Central memory CD4-positive, alpha-beta T cell (primary cell): ENCODE measurements around the gene KDM2B.
"Not testable (repeated sequence)": the region's sequence is repeated elsewhere in the genome, so short reads cannot be mapped to it uniquely, and the experiment has no call there.

Source experiments
- DNase-seq: peaks from one replicate; pipeline ENCODE4 v3.0.0; 2022

The KDM2B gene

DNA sequence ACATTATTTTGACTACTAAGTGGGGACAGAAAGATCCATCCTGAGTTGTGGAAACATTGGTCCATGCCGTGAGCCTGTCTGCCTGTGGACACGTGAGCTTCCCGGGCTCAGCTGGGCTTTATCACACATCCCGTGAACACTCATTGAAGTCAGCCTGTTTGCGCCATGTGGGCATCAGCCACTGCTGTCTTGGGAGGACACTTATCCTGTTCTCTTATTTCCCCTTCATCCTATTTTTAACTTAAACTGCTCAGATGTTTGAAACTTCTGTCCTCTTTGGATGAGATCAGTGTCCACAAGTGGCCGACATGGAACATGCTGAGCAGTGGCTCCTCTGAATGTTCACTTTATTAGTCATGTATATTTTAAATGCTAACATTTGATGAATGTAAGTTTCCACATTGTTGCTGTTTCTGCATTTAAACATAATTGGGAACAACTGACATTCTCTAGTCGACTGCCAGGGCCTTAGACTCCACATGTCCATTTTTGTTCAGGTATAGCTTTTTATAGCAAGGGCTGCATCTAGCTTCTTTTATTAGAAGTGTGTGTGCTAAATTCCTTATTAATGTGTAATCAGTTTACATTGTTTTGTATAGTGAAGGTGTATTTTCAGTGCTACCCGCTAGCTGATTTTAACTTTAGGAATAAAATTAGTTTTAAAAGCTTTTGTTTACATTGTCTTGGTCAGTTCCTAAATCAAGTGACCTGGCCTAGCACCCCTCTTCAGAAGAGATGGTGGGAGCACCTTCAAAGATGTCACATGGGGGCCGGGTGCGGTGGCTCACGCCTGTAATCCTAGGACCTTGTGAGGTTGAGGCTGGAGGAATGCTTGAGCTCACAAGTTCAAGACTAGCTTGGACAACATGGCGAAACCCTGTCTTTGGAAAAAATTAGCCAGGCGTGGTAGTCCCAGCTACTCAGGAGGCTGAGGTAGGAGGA is 156.9 kb downstream of the KDM2B start:
- no peak for DNase-seq

DNA sequence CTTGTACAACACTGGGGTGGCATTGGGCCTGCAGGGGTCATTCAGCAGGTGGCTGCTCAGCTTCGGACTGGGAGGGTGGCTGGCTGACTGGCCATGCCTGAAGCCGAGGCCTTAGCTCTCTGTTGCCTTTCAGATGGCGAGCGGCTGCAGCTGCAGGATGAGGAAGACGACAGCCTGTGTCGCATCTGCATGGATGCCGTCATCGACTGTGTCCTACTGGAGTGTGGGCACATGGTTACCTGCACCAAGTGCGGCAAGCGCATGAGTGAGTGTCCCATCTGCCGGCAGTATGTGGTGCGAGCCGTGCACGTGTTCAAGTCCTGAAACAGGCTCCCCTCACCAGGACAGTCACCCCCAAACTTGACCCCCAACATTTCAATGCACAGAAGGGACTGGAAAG is 157.6 kb downstream of the KDM2B start:
- DNase-seq = no peak

DNA sequence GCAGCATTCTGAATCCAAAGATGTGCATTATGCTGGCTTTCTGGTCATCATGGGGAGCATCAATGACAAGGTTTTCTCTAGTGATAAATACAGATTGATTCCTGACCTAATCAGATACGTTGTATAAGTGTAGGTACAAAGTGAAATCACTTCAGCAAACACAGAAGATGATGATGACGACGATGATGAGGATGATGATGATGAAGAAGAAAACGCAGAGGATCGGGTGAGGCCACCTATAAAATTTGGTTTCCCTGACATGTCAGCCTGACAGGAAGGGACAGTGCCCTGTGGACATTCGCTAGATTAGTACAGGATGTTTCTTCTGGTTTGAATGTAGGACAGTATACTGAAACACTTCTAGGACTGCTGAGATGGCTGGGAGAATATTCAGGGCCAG is 160.7 kb downstream of the KDM2B start:
- no peak for DNase-seq

DNA sequence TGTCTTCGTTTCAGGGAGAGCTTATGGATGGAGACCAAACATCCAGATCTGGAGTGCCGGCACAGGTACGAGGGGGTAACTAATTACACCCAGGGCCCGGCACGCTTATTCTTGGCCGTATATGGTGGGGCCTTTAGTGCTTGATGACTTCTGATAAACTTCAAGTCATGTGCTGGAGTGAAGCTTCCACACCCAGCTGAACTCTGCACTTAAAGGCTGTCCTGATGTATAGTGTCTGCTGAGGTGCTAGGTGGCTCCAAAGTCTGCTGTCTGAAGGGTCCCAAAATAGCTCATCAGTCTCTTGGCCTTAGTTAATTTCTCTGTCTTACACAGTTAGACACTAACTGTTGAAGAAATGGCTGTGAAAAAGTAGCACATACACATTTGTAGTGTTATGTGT is 163.0 kb downstream of the KDM2B start:
- no peak for DNase-seq

DNA sequence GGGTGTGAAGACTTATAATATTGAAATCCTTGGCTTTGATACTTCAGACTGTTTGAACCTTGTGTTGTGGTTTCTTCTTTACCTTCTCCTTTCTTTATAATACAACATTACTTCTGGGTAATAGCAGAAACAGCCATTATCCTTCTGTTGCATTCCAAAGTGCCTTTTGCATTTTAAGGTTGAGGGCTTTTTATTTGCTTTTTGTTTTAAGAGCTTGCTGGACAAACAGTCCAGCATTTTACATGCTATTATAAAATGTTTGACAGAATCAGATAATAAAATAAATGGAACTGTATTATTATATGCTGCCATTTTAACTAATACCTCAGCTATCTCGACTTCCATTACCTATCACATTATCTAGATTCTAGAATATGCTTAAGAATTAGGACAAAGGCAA is 166.9 kb downstream of the KDM2B start:
- no peak for DNase-seq

DNA sequence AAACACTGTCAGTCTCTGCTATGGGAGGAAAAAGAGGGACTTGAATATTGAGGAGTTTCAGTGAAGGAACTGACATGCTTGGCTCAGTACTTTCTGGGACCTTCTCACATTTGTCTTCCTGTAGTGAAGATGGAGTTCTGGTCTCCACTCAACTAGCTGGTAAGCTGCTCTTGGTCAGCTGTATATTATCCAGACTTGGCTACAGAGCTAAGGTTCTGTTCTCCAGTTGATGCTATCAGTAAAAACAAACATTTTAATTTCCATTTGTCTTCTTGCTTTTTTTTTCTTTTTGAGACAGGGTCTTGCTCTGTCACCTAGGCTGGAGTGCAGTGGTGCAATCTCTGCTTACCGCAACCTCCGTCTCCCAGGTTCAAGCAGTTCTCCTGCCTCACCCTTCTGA is 175.6 kb downstream of the KDM2B start:
- DNase-seq = no peak

DNA sequence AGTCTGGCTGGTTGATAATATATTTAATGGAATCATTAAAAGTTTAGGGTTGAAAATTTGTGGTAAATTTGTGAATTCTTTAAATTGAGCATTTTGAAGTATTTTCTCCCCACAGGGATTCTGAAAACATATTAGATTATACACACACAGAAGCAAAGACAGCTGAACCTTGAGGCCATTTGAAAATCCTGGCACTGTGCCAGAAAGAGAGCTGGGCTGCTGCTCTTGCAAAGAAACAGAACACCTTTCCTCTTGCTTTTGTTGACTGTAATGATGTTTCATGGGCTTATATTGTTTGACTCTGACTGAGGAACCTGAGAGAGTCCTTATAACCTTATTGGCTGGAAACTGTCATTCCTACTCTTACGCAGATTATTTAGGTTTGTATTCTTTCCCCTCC is 176.1 kb downstream of the KDM2B start:
- DNase-seq = no peak

DNA sequence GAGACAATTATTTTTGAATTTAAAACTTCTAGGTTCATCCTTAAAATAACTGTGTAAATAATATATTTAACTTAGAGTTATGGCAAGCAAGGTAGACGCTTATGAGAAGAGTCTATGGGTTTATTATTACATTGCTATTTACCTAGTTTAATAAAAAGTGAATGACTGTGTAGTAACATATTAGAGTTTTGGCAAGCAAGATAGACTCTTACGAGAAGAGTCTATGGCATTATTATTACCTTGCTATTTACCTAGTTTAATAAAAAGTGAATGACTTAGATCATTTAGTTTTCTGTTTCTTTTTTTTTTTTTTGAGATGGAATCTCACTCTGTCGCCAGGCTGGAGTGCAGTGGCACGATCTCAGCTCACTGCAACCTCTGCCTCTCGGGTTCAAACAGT is 177.1 kb downstream of the KDM2B start:
- no peak for DNase-seq

DNA sequence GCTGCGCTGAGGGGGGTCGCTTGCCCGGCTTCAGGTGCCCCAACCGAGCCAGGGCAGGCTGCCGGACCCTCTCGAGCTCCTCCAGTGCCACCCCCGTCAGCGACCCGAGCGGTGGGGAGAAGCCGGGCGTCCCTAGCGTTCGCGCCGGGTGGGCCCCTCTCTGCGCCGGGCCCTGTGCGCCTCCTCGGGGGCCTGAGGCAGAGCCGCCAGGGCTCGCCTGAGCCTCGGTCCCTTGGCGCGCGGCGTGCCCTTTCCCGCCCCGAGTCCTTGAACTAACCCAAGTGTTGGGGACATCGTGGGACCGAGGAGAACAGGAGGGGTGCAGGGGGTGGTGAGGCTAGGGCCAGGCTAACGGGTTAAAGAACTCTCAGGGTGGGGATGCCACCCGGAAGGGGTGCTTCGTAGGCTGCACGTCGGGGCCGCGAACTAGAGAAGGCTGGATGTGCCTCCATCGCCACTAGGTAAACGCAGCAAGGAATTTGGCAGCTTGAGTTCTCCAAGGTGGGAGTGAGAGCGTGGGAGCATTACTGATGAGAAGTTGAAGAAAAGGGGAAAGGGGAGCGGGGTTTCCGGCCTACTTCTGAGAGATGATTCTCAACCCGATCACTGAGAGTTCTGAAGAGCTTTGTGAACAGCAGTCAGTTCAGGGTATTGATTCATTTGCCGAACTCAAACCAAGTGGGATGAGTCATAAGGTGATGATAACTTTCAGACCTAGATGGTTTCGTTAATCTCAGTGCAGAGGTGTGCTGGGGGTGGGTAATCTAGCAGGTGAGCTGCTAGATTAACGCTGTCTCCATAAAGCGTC is 180.3 kb downstream of the KDM2B start:
- DNase-seq = peak; percentile 58

DNA sequence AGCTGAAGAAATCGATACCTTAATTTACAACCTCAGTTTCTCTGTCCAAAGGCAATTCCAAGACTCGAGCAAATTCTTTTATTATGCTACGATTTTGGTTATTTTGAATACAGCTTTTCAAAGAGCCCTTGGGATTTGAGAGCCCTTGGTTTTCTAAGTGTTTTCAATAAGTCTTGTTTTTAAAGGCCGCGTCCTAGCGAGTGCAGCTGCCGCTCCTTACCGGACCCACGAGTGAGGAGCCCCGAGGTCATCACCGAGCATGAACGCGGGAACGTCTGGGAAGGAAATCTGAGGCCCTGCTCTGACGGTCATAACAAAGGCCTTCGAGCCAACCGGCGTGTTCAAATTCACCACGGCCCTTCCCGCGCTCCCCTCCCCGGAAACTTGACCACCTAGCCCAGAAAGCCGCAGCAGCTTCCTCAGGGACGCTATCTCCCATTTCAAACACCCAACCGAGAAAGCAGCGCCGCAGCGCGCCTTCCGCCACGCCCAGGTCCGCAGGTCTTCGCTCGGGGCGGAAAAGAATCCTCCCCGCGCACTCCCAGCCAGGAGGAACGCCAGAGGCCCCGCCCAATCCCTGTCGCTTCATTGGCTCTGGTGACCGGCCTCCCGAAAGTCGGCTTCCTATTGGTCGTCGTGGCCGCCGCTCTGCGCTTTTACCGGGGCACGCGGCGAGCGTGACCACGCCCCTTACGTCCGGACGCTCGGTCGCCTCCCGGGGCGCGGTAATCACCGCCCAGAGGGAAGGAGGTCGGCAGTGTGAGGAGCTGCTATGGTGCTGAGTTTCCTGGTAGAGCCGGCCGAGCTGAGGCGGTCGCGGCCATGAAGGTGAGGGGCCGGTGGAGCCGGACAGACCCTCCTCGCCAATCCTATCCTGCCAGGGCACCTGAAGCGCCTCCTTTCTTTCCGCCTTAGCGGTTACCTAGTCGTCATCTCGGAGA is 181.2 kb downstream of the KDM2B start, which contains the start of gene RNF34:
RNF34 (plus strand) TSS at position 728 of the 941 bp plus-strand sequence; CDS start at position 823, 95 bp downstream.
- peak; percentile 97 for DNase-seq

DNA sequence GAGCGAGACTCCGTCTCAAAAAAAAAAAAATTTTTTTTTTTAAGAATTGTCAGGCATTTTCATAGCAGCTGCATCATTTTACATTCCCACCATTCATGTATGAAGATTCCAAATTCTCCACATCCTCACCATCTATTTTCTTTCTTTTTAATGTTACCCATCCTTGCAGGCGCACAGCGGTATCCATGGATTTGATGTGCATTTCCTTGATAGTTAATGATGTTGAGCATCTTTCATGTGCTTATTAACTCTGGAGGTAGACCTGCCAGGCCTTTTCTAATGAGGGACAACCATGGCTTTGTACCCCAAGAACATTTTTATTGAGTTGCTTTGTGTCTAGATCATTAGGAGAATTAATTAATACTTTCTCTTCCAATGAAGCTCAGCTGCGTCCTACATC is 182.5 kb downstream of the KDM2B start:
- DNase-seq = no peak

DNA sequence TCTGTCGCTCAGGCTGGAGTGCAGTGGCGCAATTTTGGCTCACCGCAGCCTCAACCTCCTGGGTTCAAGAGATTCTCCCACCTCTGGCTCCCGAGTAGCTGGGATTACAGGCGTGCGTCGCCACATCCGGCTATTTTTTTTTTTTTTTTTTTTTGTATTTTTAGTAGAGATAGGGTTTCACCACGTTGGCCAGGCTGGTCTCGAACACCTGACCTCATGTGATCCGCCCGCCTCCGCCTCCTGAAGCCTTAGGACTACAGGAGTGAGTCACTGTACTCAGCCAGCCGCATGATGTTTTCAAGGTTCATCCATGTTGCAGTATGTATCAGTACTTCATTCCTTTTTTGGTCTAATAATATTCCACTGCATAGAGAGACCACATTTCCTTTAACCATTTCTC is 183.3 kb downstream of the KDM2B start:
- no peak for DNase-seq

DNA sequence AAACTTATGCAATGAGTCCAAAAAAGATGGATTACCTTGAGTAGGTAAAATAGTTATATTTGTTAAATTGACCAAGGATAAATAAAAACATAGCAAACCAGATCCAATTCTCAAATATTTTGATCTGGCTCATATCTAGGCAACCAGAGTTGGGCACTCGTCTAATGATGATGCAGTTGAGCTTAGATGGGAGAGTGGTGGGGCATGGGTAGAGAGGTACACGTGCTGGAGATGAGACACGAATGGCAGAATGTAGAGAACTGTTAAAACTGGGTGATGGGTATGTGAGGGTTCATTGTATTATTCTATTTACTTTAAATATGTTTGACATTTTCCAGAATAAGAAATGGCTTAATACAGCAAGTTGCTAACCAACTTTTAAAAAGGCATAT is 188.5 kb downstream of the KDM2B start:
- DNase-seq = no peak

DNA sequence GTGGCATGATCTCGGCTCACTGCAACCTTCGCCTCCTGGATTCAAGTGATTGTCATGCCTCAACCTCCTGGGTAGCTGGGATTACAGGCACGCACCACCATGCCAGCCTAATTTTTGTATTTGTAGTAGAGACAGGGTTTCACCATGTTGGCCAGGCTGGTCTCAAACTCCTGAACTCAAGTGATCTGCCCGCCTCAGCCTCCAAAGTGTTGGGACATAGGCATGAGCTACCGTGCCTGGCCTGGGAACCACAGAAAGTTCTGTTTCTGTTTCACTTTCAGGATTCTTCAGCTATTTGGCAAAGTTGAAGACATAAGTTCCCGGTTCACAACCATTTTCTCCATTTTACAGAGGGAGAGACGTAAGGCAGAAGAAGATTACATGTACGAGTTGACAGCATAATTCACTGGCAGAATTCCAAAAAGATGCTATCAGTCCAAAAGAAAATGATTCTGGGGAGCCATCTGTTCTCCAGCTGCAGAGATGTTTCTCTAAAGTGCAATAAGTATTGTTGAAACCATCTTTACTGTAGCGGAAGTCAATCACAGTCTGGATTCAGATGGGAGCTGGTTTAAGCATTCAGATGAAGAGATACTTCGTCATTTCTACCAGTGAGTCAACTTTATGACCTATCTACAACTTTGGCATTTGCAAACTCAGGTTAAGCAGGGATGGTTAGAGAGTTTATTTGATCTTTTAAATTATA is 189.1 kb downstream of the KDM2B start:
- peak; percentile 32 for DNase-seq

DNA sequence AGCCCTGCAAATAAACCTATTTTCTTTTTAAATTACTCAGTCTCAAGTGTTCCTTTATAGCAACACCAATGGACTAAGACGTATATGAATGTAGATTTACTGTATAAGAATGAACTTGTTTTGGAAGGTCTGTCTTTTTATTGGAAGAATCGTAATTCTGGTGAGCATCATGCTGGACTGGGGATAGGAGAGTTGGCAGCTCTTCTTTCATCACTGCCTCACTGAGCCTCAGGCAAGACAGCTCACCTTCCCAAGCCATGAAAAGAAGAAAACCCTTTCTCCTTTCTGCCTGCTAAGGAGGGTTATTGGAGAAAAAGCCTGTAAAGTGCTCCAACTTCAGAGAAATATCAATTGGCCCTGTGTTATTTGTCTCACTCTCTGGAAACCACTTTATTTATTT is 190.0 kb downstream of the KDM2B start:
- no peak for DNase-seq

DNA sequence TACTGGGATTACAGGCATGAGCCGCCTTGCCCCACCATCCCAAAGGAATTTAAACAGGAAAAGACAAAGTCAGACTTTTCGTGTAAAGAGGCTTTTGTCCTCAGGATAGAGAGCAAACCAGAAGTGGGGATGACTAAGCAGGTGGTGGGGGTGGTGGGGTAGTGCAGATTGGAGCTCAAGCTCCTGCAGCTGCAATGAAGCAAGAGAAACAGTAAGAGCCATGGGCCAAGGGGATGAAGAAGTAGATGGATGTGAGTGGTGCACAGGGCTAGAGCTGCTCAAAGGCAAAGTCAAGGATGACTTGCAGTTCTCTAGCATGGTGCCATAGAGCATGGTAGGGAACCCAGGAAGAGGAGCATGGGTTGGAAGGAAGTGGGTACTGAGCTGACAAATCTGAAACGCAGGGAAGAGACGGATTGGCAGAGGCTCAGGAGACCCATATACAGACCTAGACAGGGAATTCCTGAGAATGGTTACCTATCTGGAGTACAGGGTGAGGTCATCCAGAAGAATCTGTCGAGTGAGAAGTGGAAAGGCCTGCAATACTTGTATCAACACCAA is 192.3 kb downstream of the KDM2B start:
- DNase-seq = no peak

DNA sequence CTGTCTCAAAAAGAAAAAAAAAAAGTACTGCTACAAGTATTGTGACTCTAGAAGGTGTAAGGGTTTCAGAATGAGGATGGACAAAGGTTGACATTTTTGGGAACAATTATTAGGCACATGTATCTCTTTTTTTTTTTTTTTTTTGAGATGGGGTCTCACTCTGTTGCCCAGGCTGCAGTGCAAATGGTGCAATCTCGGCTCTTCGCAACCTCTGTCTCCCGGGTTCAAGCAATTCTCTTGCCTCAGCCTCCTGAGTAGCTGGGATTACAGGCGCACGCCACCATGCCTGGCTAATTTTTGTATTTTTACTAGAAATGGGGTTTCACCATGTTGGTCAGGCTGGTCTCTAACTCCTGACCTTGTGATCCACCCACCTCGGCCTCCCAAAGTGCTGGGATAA is 195.9 kb downstream of the KDM2B start:
- DNase-seq = not testable (repeated sequence)

DNA sequence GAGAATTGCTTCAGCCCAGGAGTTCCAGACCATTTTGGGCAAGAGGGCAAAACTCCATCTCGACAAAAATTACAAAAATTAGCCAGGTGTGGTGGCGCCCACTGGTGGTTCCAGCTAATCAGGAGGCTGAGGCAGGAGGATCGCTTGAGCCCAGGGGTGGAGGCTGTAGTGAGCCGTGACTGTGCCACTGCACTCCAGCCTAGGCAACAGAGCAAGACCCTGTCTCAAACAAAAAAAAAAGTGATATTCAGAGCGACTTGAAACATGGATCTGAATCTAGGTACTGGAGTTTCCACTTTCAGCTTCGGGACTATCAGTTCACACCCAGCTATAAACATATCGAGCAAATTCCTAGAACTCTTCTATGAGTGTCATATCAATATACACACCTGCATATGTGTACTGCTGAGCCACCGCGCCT is 197.2 kb downstream of the KDM2B start:
- no peak for DNase-seq

DNA sequence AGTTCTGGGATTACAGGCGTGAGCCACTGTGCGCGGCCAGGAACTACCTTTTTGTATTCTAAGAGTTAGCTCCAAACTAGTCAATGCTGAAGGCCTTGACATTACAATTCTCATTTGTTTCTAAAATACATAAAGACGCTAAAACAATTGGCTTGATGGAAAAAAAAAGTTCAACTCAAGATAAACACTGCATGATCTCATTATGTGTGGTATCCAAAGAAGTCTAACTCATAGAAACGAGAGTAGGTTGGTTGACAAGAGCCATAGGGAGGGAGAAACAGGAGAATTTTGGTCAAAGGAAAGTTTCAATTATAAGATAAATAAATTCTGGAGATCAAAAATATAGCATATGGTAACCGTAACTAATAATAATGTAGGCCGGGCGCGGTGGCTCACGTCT is 200.9 kb downstream of the KDM2B start:
- DNase-seq = no peak
